Measurements from ENCODE around the gene NKG7.

The NKG7 gene

GRCh38 chr19:51321799-51322198 lies 50.7 kb downstream of the NKG7 start:
- ATAC-seq: no peak
- H3K9me3 Mint-ChIP-seq: no peaks in the 10 kb centered on the region
- H3K4me3 Mint-ChIP-seq: no peak overlapping the region
- no peak overlapping the region for H3K27ac Mint-ChIP-seq
- H3K4me1 Mint-ChIP-seq: peaks cover 11% of the 10 kb centered on the region
- peaks cover 47% of the 10 kb centered on the region for H3K27me3 Mint-ChIP-seq
- no peak for DNase-seq
